Measurements from ENCODE around the gene HNRNPA0.

GRCh38 chr5:137782984-137783536 is 28.9 kb upstream of the HNRNPA0 start:
- TF ChIP-seq CTCF (conservative IDR thresholded peaks at IDR 0.05; ENCODE audit: low read depth, low read length) (no peak), RFX5 (IDR thresholded peaks at IDR 0.05; ENCODE audit: low read depth, low read length) (no peak), POLR2A (IDR thresholded peaks at IDR 0.05; ENCODE audit: low read depth, low read length) (no peak), ELK1 (IDR thresholded peaks at IDR 0.05; ENCODE audit: borderline replicate concordance, low read depth, low read length) (no peak)
- TF ChIP-seq, protein P1, sequence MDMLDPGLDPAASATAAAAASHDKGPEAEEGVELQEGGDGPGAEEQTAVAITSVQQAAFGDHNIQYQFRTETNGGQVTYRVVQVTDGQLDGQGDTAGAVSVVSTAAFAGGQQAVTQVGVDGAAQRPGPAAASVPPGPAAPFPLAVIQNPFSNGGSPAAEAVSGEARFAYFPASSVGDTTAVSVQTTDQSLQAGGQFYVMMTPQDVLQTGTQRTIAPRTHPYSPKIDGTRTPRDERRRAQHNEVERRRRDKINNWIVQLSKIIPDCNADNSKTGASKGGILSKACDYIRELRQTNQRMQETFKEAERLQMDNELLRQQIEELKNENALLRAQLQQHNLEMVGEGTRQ (IDR thresholded peaks at IDR 0.05; ENCODE audit: low read depth, low read length), result no peak

Measured in IMR-90 (cell line).